GM12878 (cell line): ENCODE measurements around the gene TOP2A.

ENCODE experiments used
- CEBPB ChIP-seq, 2 experiments: fragments of 150-350 bp in 1 of 2; IDR thresholded peaks; 2 replicates each; pipeline ENCODE4 v1.6.1; 2012 to 2014; ENCODE audit warnings: low read depth in 2 of 2, low read length in 2 of 2, borderline replicate concordance in 1 of 2, inconsistent platforms in 1 of 2
- CTCF ChIP-seq, 3 experiments: IDR thresholded peaks in 2 of 3; conservative IDR thresholded peaks in 1 of 3; 2 replicates each; pipeline ENCODE4 v1.5.1; 2011; ENCODE audit warnings: low read depth in 3 of 3, low read length in 3 of 3, mild to moderate bottlenecking in 3 of 3, control low read depth in 2 of 3, moderate library complexity in 2 of 3, inconsistent platforms in 1 of 3, mixed read lengths in 1 of 3; ENCODE audit not compliant: control insufficient read depth in 2 of 3, insufficient read depth in 1 of 3; ENCODE audit errors: extremely low read depth in 1 of 3
- TARDBP ChIP-seq: IDR thresholded peaks from 2 replicates; pipeline ENCODE4 v1.6.1; 2016; ENCODE audit warnings: borderline replicate concordance
- ZNF207 ChIP-seq: fragments of 450-650 bp; IDR thresholded peaks from 2 replicates; pipeline ENCODE4 v1.6.1; 2014; ENCODE audit warnings: antibody characterized with exemption, mild to moderate bottlenecking, borderline replicate concordance

GRCh38 chr17:40341808-40342503, 75.7 kb downstream of the TOP2A start:
- no peak for TF ChIP-seq ZNF207
- no peak for TF ChIP-seq TARDBP
- TF ChIP-seq CEBPB (IDR thresholded peaks at IDR 0.05; ENCODE audit: borderline replicate concordance in 1 of 2, low read depth in 2 of 2, low read length in 2 of 2) = no peak
- TF ChIP-seq CTCF (IDR thresholded peaks at IDR 0.05 in 2 of 3, conservative IDR thresholded peaks at IDR 0.05 in 1 of 3; ENCODE audit: control insufficient read depth in 2 of 3, extremely low read depth in 1 of 3, insufficient read depth in 1 of 3, low read depth in 3 of 3, low read length in 3 of 3) = no peak
